ENCODE data around the gene IL12RB1.

GRCh38 chr19:18108897-18109296 is 22.2 kb upstream of the IL12RB1 start:
- no peak for TF ChIP-seq CTCF (IDR thresholded peaks at IDR 0.05 in 2 of 3, conservative IDR thresholded peaks at IDR 0.05 in 1 of 3; ENCODE audit: borderline replicate concordance in 1 of 3, insufficient read depth in 1 of 3, low read depth in 2 of 3, low read length in 2 of 3)
- TF ChIP-seq RAD21 (IDR thresholded peaks at IDR 0.05; ENCODE audit: low read depth): no peak
- no peak for TF ChIP-seq POLR2AphosphoS5 (IDR thresholded peaks at IDR 0.05; ENCODE audit: low read depth, low read length)
- TF ChIP-seq MAX (IDR thresholded peaks at IDR 0.05): no peak
- no peak for TF ChIP-seq POLR2A (IDR thresholded peaks at IDR 0.05; ENCODE audit: borderline replicate concordance, extremely low read depth, insufficient read depth, insufficient read length)
- TF ChIP-seq ZNF274 (IDR thresholded peaks at IDR 0.05; ENCODE audit: low read depth, low read length): no peak
- TF ChIP-seq JUND (IDR thresholded peaks at IDR 0.05): no peak
- TF ChIP-seq ZFX (IDR thresholded peaks at IDR 0.05): no peak

All from HCT116 (cell line).